ENCODE data around the gene ERC2. TPM values are rescaled to one million over a fixed set of nuclear protein-coding genes. Genes with fewer than 3 reads are reported as not detected.

Gene ERC2
- total and polyA plus RNA-seq, 2 donors (not counting 3 experiments of a cell fraction or from before 2014, with no cell fraction given), result 5.6 to 15.5 TPM

DNA sequence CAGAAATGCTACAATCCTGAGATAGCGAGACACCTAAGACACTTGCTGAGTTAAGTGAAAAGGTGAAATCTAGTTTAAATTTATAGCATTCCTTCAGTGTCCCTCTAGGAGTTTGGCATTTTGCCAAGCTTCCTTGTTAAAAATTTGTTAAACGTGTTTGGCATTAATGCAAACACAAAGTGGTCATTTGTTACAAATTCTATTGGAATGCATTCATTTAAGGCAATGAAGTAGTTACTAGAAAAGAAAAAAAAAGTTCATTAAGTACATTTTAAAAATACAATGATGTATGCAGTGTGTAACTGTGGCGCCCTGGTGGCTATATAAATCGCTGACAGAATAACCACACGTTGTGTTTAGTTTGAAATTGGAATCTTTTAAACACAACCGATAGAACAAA, 949.8 kb downstream of the ERC2 start:
- FAIRE-seq, result no peak
- no peaks in the 10 kb centered on the region for H3K9me3 ChIP-seq (replicated peaks; ENCODE audit: control insufficient read depth, insufficient read depth, low read length)
- TF ChIP-seq, protein P1, sequence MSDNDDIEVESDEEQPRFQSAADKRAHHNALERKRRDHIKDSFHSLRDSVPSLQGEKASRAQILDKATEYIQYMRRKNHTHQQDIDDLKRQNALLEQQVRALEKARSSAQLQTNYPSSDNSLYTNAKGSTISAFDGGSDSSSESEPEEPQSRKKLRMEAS (IDR thresholded peaks at IDR 0.05; ENCODE audit: insufficient read depth, insufficient read length), result no peak
- TF ChIP-seq JUN (IDR thresholded peaks at IDR 0.05; ENCODE audit: borderline replicate concordance, insufficient read depth, insufficient read length, low read depth), result no peak
- TF ChIP-seq FOS (IDR thresholded peaks at IDR 0.05; ENCODE audit: borderline replicate concordance, insufficient read depth, low read length), result no peak
- dilution Hi-C loops (cut with MboI; ENCODE audit: extremely low pct_ligation_motif_present, low sequenced_read_pairs) (no loop called here), intact Hi-C loops (cut with micrococcal nuclease) (no loop called here)
- ChIA-PET POLR2A (no interaction called here), CTCF (no interaction called here)
- no peak overlapping the region for H3K4me3 ChIP-seq (replicated peaks in 1 of 3; ENCODE audit: insufficient read depth in 1 of 3, low read depth in 1 of 3, low read length in 3 of 3)
- no peaks in the 10 kb centered on the region for H4K20me1 ChIP-seq (replicated peaks; ENCODE audit: control insufficient read depth, extremely low read depth, insufficient read depth, low read length)
- DNase-seq (ENCODE audit: low read depth, low spot score), result no peak
- no peaks in the 10 kb centered on the region for H3K9me1 ChIP-seq (replicated peaks; ENCODE audit: control insufficient read depth, extremely low read depth, insufficient read depth, low read length)
- no peak overlapping the region for H2AFZ ChIP-seq (ENCODE audit: low read depth, low read length)
- no peaks in the 10 kb centered on the region for H3K79me2 ChIP-seq (ENCODE audit: control insufficient read depth, insufficient read depth, low read length)
- no peak overlapping the region for H3K9ac ChIP-seq (replicated peaks; ENCODE audit: extremely low read depth, insufficient read depth, low read length)
- H3K4me1 ChIP-seq (ENCODE audit: control insufficient read depth, extremely low read depth, insufficient read depth, low read length), result no peaks in the 10 kb centered on the region
- H3K4me2 ChIP-seq (ENCODE audit: insufficient read depth, low read length), result no peak overlapping the region
- no peaks in the 10 kb centered on the region for H3K27me3 ChIP-seq (ENCODE audit: control insufficient read depth in 2 of 2, insufficient read depth in 2 of 2, low read length in 2 of 2)
- no peaks in the 10 kb centered on the region for H3K36me3 ChIP-seq (ENCODE audit: control insufficient read depth in 2 of 2, extremely low read depth in 1 of 2, insufficient read depth in 2 of 2, low read length in 2 of 2)
- no peak overlapping the region for H3K27ac ChIP-seq (ENCODE audit: insufficient read depth, low read depth, low read length)
- no TSS peak for BruUV-seq (replicated peaks)

DNA sequence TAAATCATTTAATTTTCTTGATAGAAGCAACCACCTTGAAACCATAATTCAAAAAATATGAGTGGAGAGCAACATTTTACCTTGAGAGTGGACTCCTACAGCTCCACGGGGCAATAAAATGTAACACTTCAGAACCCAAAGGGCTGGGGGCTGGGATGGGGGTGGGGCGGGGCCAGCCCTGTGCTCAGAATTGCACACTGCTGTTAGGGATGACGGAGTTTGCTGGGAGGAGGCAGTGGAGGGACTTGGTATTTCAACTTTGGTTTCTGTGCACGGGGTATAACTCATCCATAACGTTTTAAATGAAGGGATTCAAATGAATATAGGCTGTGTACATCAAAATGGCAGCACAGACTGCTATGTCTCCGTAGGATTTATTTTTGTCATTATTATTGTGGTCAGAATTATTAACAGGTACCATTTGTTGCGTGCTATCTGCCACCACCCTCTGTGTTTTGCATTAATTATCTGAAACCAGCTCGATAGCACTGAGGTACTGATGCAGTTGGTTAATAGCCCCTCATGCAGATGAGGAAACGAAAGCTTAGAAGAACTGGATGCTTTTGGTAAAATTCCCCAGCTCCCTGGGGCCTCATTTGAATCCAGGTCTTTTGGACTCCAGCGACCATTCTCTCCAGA, 951.8 kb downstream of the ERC2 start:
- ChIA-PET CTCF (no interaction called here), POLR2A (no interaction called here)
- Histone ChIP-seq H3K79me2 (ENCODE audit: control insufficient read depth, insufficient read depth, low read length) (no peaks in the 10 kb centered on the region), H4K20me1 (replicated peaks; ENCODE audit: control insufficient read depth, extremely low read depth, insufficient read depth, low read length) (no peaks in the 10 kb centered on the region), H3K9ac (replicated peaks; ENCODE audit: extremely low read depth, insufficient read depth, low read length) (no peak overlapping the region), H2AFZ (ENCODE audit: low read depth, low read length) (no peak overlapping the region), H3K27ac (ENCODE audit: insufficient read depth, low read depth, low read length) (no peak overlapping the region), H3K4me3 (replicated peaks in 1 of 3; ENCODE audit: insufficient read depth in 1 of 3, low read depth in 1 of 3, low read length in 3 of 3) (no peak overlapping the region), H3K9me1 (replicated peaks; ENCODE audit: control insufficient read depth, extremely low read depth, insufficient read depth, low read length) (no peaks in the 10 kb centered on the region), H3K9me3 (replicated peaks; ENCODE audit: control insufficient read depth, insufficient read depth, low read length) (no peaks in the 10 kb centered on the region), H3K4me2 (ENCODE audit: insufficient read depth, low read length) (no peak overlapping the region), H3K4me1 (ENCODE audit: control insufficient read depth, extremely low read depth, insufficient read depth, low read length) (no peaks in the 10 kb centered on the region), H3K36me3 (ENCODE audit: control insufficient read depth in 2 of 2, extremely low read depth in 1 of 2, insufficient read depth in 2 of 2, low read length in 2 of 2) (no peaks in the 10 kb centered on the region), H3K27me3 (ENCODE audit: control insufficient read depth in 2 of 2, insufficient read depth in 2 of 2, low read length in 2 of 2) (no peaks in the 10 kb centered on the region)
- TF ChIP-seq POLR2AphosphoS5 (IDR thresholded peaks at IDR 0.05; ENCODE audit: insufficient read depth, low read depth, low read length) (no peak), EZH2 (IDR thresholded peaks at IDR 0.05; ENCODE audit: borderline replicate concordance, low read depth, low read length, severe bottlenecking) (no peak), POLR2A (IDR thresholded peaks at IDR 0.05; ENCODE audit: low read depth, low read length) (no peak), MYC (IDR thresholded peaks at IDR 0.05; ENCODE audit: low read depth, low read length) (no peak), GATA2 (IDR thresholded peaks at IDR 0.05; ENCODE audit: insufficient read depth, insufficient read length, low read depth, low read length) (no peak), JUN (IDR thresholded peaks at IDR 0.05; ENCODE audit: borderline replicate concordance, insufficient read depth, insufficient read length, low read depth) (no peak), FOS (IDR thresholded peaks at IDR 0.05; ENCODE audit: borderline replicate concordance, insufficient read depth, low read length) (no peak)
- TF ChIP-seq, protein P2, sequence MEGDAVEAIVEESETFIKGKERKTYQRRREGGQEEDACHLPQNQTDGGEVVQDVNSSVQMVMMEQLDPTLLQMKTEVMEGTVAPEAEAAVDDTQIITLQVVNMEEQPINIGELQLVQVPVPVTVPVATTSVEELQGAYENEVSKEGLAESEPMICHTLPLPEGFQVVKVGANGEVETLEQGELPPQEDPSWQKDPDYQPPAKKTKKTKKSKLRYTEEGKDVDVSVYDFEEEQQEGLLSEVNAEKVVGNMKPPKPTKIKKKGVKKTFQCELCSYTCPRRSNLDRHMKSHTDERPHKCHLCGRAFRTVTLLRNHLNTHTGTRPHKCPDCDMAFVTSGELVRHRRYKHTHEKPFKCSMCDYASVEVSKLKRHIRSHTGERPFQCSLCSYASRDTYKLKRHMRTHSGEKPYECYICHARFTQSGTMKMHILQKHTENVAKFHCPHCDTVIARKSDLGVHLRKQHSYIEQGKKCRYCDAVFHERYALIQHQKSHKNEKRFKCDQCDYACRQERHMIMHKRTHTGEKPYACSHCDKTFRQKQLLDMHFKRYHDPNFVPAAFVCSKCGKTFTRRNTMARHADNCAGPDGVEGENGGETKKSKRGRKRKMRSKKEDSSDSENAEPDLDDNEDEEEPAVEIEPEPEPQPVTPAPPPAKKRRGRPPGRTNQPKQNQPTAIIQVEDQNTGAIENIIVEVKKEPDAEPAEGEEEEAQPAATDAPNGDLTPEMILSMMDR (IDR thresholded peaks at IDR 0.05; ENCODE audit: extremely low read depth in 1 of 2, insufficient read depth in 1 of 2, low read depth in 1 of 2, low read length in 2 of 2), result no peak
- TF ChIP-seq, protein P1 (IDR thresholded peaks at IDR 0.05; ENCODE audit: insufficient read depth, insufficient read length), result no peak
- no peak for DNase-seq (ENCODE audit: low read depth, low spot score)
- dilution Hi-C loops (cut with MboI; ENCODE audit: extremely low pct_ligation_motif_present, low sequenced_read_pairs), result no loop called here
- FAIRE-seq, result no peak
- no TSS peak for BruUV-seq (replicated peaks)
- intact Hi-C loops (cut with micrococcal nuclease), result no loop called here
